ENCODE measurements around the gene CPB2. TPM values are rescaled to one million over a fixed set of nuclear protein-coding genes. Genes with fewer than 3 reads are reported as not detected.

The CPB2 gene
- total RNA-seq, 2 donors from 2014 or later: not detected

GRCh38 chr13:46031581-46032263 lies 73.1 kb downstream of the CPB2 start:
- H3K9me3 ChIP-seq: peaks cover 0 to 12% of the 10 kb centered on the region in 2 donors
- DNase-seq (ENCODE audit: low spot score): no peak
- H3K36me3 ChIP-seq: no peaks in the 10 kb centered on the region
- no peaks in the 10 kb centered on the region for H3K4me1 ChIP-seq
- no peak overlapping the region for H3K4me3 ChIP-seq
- H3K27ac ChIP-seq: no peak overlapping the region
- no peaks in the 10 kb centered on the region for H3K27me3 ChIP-seq
- TF ChIP-seq, protein P1, sequence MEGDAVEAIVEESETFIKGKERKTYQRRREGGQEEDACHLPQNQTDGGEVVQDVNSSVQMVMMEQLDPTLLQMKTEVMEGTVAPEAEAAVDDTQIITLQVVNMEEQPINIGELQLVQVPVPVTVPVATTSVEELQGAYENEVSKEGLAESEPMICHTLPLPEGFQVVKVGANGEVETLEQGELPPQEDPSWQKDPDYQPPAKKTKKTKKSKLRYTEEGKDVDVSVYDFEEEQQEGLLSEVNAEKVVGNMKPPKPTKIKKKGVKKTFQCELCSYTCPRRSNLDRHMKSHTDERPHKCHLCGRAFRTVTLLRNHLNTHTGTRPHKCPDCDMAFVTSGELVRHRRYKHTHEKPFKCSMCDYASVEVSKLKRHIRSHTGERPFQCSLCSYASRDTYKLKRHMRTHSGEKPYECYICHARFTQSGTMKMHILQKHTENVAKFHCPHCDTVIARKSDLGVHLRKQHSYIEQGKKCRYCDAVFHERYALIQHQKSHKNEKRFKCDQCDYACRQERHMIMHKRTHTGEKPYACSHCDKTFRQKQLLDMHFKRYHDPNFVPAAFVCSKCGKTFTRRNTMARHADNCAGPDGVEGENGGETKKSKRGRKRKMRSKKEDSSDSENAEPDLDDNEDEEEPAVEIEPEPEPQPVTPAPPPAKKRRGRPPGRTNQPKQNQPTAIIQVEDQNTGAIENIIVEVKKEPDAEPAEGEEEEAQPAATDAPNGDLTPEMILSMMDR (IDR thresholded peaks at IDR 0.05): no peak

DNA sequence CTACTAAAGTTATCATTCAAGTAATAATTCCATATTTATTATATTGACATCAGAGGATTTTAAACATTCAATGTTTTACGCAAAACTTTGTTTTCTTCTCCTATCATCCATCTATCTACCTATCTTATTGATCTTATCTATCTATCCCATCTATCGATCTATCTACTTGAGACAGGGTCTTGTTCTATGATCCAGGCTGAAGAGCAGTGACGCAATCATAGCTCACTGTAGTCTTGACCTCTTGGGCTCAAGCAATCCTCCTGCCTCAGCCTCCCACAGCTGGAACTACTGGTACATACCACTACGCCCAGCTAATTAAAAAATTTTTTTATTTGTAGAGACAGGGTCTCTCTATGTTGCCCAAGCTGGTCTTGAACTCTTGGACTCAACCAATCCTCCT lies 79.7 kb downstream of the CPB2 start:
- Histone ChIP-seq H3K9me3 (peaks cover 0 to 5% of the 10 kb centered on the region in 2 donors), H3K4me1 (no peaks in the 10 kb centered on the region), H3K27ac (no peak overlapping the region), H3K4me3 (no peak overlapping the region), H3K27me3 (no peaks in the 10 kb centered on the region), H3K36me3 (no peaks in the 10 kb centered on the region)
- TF ChIP-seq, protein P1 (IDR thresholded peaks at IDR 0.05): no peak
- DNase-seq (ENCODE audit: low spot score): no peak

DNA sequence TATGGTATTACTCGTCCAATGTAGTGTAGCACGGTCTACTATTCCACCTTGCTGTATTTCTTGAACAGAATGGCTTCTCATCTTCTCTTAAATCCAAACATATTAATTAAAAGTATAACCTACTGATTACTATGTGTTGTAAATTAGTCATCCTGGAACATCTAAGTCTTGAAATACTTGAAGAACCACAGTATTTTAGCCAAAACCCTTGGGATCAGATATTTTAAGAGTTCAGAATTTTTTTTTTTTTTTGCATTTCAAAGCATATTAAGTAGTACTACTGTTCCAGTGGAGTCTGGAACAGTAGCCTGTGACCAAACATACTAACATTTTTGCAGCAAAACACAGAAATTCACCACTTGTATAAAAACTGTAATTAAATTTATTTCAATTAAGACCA lies 82.4 kb downstream of the CPB2 start:
- H3K4me3 ChIP-seq: no peak overlapping the region
- no peak for DNase-seq (ENCODE audit: low spot score)
- H3K27ac ChIP-seq: no peak overlapping the region
- no peaks in the 10 kb centered on the region for H3K9me3 ChIP-seq
- H3K4me1 ChIP-seq: no peaks in the 10 kb centered on the region
- H3K27me3 ChIP-seq: no peaks in the 10 kb centered on the region
- H3K36me3 ChIP-seq: peaks cover 22% of the 10 kb centered on the region
- TF ChIP-seq, protein P1 (IDR thresholded peaks at IDR 0.05): no peak

DNA sequence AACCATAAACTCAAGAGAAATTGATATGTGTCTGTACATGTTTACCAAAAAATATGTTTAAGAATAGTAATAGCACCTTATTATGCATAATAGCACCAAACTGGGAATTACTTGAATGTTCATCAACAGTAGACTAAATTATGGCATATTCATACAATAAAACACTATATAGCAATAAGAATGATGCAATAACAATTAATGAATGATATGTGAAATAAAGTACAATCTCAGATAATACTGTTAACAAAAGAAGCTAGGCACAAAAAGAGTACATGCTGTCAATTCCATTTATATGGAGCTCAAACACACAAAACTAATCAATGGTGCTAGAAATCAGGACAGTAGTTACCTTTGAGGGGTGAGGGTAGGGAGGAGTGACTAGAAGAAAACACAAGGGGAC lies 88.6 kb downstream of the CPB2 start:
- no peaks in the 10 kb centered on the region for H3K4me1 ChIP-seq
- no peak for DNase-seq (ENCODE audit: low spot score)
- no peak overlapping the region for H3K4me3 ChIP-seq
- H3K36me3 ChIP-seq: peaks cover 39% of the 10 kb centered on the region
- no peaks in the 10 kb centered on the region for H3K27me3 ChIP-seq
- TF ChIP-seq, protein P1 (IDR thresholded peaks at IDR 0.05): no peak
- no peaks in the 10 kb centered on the region for H3K9me3 ChIP-seq
- H3K27ac ChIP-seq: no peak overlapping the region

- Histone ChIP-seq H3K36me3 (peaks cover 40% of the 10 kb centered on the region), H3K4me1 (no peaks in the 10 kb centered on the region), H3K27ac (no peak overlapping the region), H3K4me3 (no peak overlapping the region), H3K27me3 (no peaks in the 10 kb centered on the region), H3K9me3 (no peaks in the 10 kb centered on the region)
- TF ChIP-seq, protein P1 (IDR thresholded peaks at IDR 0.05): no peak
- DNase-seq (ENCODE audit: low spot score): no peak
These were observed 89.5 kb downstream of the CPB2 start for GRCh38 chr13:46015366-46015765.

DNA sequence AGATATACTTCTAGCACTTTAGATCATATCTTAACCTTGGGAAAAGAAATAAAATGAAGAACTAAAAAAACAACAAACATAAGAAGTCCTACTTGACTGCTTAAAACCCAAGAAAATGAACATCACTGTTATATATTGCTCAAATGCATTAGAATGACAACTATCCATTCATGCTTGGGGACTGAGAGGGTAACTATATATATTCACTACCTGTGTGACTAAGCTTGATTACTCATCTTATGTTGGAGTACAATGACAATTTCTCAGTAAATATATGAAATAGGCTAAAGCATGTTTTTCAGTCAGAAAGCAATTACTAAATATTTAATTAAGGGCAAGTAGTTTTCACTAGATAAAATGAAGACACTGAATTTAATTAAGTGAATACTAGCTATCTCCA lies 92.4 kb downstream of the CPB2 start:
- H3K4me3 ChIP-seq: no peak overlapping the region
- no peaks in the 10 kb centered on the region for H3K9me3 ChIP-seq
- peaks cover 33% of the 10 kb centered on the region for H3K36me3 ChIP-seq
- H3K4me1 ChIP-seq: no peaks in the 10 kb centered on the region
- TF ChIP-seq, protein P1 (IDR thresholded peaks at IDR 0.05): no peak
- no peak for DNase-seq (ENCODE audit: low spot score)
- no peak overlapping the region for H3K27ac ChIP-seq
- H3K27me3 ChIP-seq: no peaks in the 10 kb centered on the region

All from right atrium auricular region (tissue), 2 donors.